Anterior cingulate cortex (tissue), 58 donors: Measurements from ENCODE around the gene MS4A10.

Source experiments
- DNase-seq, 58 donors: peaks; one replicate each; lab custom pipeline; 2025; lab: John Stamatoyannopoulos, UW

The MS4A10 gene

DNA sequence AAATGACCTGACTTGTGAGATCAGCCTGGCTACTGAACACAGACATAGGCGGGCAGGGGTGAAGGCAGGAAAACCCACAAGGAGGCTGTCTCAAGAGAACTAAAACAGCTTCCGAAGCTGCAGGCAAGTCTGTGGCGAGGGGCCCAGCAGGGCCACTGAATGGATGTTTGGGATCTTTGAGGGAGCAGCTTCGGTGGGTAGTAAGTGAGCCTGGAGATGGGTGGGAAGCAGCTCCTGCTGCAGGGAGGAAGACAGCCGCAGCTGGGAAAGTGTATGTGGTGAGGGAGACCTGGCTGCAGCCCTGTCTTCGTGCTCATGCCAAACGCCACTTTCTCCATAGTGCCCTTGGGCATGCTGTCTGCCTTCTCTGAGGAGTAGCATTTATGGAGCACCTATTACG, 60.2 kb downstream of the MS4A10 start:
- no peak for DNase-seq

DNA sequence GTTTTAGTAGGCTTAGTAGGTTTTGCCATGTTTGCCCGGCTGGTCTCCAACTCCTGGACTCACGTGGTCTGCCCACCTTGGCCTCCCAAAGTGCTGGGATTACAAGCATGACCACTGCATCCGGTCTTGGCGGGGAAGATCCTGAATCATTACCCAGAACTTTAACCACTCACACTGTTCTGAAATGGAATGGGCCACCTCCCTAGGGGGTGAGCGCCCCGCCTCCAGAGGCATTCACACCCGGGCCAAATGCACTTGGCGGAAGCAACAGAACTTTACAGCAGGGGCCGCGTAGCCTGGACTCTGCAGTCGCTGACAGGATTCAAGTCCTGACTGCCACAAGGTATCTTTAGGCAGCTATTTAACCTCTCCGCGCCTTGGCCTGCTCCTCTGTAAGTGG, 62.1 kb downstream of the MS4A10 start:
- DNase-seq = no peak

DNA sequence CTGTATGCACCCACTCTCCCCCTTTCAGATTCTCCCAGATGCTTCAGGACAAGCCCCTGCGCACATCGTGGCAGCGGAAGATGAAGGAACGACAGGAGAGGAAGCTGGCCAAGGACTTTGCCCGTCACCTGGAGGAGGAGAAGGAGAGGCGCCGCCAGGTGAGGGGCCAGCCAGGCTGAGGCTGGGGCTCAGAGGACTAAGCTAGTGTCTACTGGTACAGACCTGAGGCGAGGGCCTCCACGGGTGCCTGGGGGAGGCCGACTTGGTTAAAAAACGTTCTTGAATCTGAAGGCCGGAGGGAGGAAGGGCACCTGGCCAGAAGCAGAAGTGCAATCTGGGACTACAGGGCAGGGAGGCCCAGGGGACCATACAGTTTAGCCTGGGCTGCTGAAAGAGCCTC, 62.8 kb downstream of the MS4A10 start:
- no peak for DNase-seq

DNA sequence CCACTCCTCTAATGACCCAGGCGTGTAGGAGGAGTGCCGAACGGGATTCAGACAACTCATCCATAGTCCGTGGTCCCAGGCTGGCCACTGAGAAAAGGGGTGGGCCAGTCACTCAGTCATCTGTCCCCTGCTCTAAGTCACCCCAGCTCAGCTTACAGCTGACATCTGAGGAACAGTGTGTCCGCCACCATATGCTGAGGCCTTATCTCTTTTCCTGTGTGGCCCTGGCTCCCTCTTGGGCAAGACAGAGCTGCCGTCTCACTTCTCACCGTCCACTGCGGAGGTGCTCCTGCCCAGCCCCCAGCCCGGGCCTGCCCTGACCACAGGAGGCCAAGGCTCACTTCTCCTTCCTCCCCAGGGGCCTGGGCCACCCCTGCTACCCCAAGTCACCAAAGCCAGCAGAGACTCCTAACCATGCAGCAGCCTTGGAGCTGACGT, 63.6 kb downstream of the MS4A10 start:
- DNase-seq = peak in 1 of 58 donors; percentile 21

DNA sequence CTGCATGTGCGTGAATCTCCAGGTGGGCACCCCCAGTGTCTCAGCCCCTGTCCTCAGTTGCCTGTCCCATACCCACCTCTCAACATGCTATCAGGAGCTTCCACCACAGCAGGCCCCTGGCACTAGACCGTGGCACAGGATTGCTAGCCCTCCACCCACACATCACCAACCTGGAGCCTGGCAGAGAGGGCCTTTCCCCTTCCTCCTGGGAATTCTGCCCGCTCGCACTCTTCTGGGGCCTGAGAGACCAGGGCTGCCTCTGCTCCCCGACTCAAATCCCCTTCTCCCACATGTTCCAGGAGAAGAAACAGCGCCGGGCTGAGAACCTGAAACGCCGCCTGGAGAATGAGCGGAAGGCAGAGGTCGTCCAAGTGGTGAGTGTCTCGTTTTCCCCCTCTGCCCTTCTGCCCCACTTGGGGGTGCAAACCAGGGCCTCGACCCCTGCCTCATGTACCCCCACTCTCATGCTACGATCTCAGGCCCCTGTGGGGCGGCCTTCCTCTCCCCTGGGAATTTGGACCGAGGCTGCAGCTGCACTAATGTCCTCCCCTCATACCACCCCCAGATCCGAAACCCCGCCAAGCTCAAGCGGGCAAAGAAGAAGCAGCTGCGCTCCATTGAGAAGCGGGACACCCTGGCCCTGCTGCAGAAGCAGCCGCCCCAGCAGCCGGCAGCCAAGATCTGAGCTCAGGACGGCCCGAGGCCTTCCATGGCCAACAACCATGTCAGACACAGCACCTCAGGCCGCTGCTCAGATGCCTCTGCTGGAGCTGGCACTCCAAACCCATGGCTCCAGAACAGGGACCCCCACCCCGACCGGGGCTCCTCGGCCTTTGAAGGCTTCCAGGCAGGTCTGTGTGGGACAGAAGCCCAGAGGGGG, 64.7 kb downstream of the MS4A10 start:
- DNase-seq = no peak
